G401.6 (cell line): ENCODE results near the gene PCDHGA7.
"Not testable (repeated sequence)": the region's sequence is repeated elsewhere in the genome, so short reads cannot be mapped to it uniquely, and the experiment has no call there.

ENCODE experiments used
- FAIRE-seq: peaks from 2 replicates; lab custom pipeline; 2012; peaks lifted over from hg19 to GRCh38; lab: Jason Lieb, UNC

Gene PCDHGA7

GRCh38 chr5:141382469-141383294, at the start of gene PCDHGA7:
Gene PCDHGA7, plus strand, starts transcription at chr5:141382742. Its CDS starts 158 bp downstream, at chr5:141382900.
- no peak for FAIRE-seq

GRCh38 chr5:141338538-141339306, 43.8 kb upstream of the PCDHGA7 start, which contains the start of gene PCDHGA2:
Gene PCDHGA2, plus strand, starts transcription at chr5:141338760.
- no peak for FAIRE-seq

- FAIRE-seq, result not testable (repeated sequence)
Measured at GRCh38 chr5:141340781-141341354, 41.7 kb upstream of the PCDHGA7 start.

GRCh38 chr5:141342773-141343172, 39.8 kb upstream of the PCDHGA7 start:
- no peak for FAIRE-seq

GRCh38 chr5:141343242-141343952, 39.1 kb upstream of the PCDHGA7 start, which contains the start of gene PCDHGA3:
Gene PCDHGA3, plus strand, starts transcription at chr5:141343829. Its CDS starts 205 bp downstream, at chr5:141344034.
- FAIRE-seq, result no peak

GRCh38 chr5:141343953-141344463, 38.5 kb upstream of the PCDHGA7 start:
- FAIRE-seq, result no peak

- no peak for FAIRE-seq
Measured at GRCh38 chr5:141345327-141345726, 37.2 kb upstream of the PCDHGA7 start.

- FAIRE-seq, result not testable (repeated sequence)
Measured at GRCh38 chr5:141346017-141346416, 36.5 kb upstream of the PCDHGA7 start.

GRCh38 chr5:141349917-141350619, 32.5 kb upstream of the PCDHGA7 start, which contains the start of gene PCDHGB1:
Gene PCDHGB1, plus strand, starts transcription at chr5:141350099. Its CDS starts 162 bp downstream, at chr5:141350261.
- no peak for FAIRE-seq

GRCh38 chr5:141351591-141351990, 31.0 kb upstream of the PCDHGA7 start:
- no peak for FAIRE-seq

GRCh38 chr5:141354900-141355469, 27.6 kb upstream of the PCDHGA7 start, which contains the start of gene PCDHGA4:
Gene PCDHGA4, plus strand, starts transcription at chr5:141355021. Its CDS starts 87 bp downstream, at chr5:141355108.
- FAIRE-seq, result no peak

- no peak for FAIRE-seq
Measured at GRCh38 chr5:141355641-141356040, 26.9 kb upstream of the PCDHGA7 start.

GRCh38 chr5:141356133-141356532, 26.4 kb upstream of the PCDHGA7 start:
- FAIRE-seq, result no peak

- FAIRE-seq, result no peak
Measured at GRCh38 chr5:141356950-141357349, 25.6 kb upstream of the PCDHGA7 start.

GRCh38 chr5:141359790-141360426, 22.6 kb upstream of the PCDHGA7 start, which contains the start of gene PCDHGB2:
Gene PCDHGB2, plus strand, starts transcription at chr5:141359994. Its CDS starts 142 bp downstream, at chr5:141360136.
- FAIRE-seq, result peak; percentile 47

GRCh38 chr5:141360685-141361084, 21.9 kb upstream of the PCDHGA7 start:
- FAIRE-seq, result no peak

- FAIRE-seq, result no peak
Measured at GRCh38 chr5:141362719-141363118, 19.8 kb upstream of the PCDHGA7 start.

- no peak for FAIRE-seq
Measured at GRCh38 chr5:141363952-141364660, 18.4 kb upstream of the PCDHGA7 start, which contains the start of gene PCDHGA5. Gene PCDHGA5, plus strand, starts transcription at chr5:141364162. Its CDS starts 169 bp downstream, at chr5:141364331.
